Hindlimb muscle (tissue), 1 donor: Measurements from ENCODE around the gene PLPP3. TPM values are rescaled to one million over a fixed set of nuclear protein-coding genes. Genes with fewer than 3 reads are reported as not detected.

Experiments
- DNase-seq: peaks from one replicate; pipeline ENCODE4 v3.0.0-alpha.2; 2013
- polyA plus RNA-seq: library from polyadenylated mRNA; unstranded; fragments of 120-200 nt; gene quantifications from one replicate; pipeline ENCODE4 v1.2.1, GENCODE V29; 2013; ENCODE audit not compliant: insufficient read length

The PLPP3 gene
- polyA plus RNA-seq, 1 donor: 127 TPM

GRCh38 chr1:56494306-56494705, 85.1 kb downstream of the PLPP3 start:
- no peak for DNase-seq

DNA sequence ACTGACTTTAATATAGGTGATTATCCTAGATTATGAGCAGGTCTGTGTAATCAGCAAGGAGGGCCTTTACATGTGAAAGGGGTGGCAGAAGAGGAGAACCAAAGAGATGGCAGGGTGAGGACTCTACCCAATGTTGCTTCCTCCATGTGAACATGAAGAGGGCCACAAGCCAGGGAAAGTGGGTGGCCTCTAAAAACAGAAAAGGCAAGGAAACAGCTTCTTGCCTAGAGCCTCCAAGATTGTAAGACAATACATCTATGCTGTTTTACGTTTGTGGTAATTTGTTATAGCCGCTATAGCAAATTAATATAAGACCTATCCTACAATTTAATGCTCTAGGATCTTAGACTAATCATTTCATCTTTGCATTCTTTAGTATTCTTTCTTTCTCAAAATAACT, 85.5 kb downstream of the PLPP3 start:
- no peak for DNase-seq

- no peak for DNase-seq
Measured at GRCh38 chr1:56491441-56491840, 87.9 kb downstream of the PLPP3 start.

DNA sequence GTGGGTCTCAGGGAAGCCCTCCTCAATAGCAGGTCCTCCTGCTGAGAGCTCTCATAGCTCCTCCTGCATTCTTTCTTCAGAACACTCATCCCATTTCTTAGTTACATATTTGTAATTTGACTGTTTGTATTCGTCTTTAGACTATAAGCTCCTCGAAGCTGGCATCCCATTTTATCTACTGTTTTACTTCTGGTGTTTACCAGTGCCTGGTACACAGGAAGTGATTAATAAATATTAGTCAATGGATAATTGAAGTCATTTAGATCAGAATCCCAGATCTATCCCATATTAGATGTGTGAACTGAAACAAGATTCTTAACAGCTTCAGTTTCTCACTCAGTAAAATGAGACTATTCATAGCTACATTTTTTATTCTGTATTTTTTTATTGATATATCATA, 88.7 kb downstream of the PLPP3 start:
- no peak for DNase-seq

GRCh38 chr1:56489695-56490094, 89.7 kb downstream of the PLPP3 start:
- DNase-seq: no peak

DNA sequence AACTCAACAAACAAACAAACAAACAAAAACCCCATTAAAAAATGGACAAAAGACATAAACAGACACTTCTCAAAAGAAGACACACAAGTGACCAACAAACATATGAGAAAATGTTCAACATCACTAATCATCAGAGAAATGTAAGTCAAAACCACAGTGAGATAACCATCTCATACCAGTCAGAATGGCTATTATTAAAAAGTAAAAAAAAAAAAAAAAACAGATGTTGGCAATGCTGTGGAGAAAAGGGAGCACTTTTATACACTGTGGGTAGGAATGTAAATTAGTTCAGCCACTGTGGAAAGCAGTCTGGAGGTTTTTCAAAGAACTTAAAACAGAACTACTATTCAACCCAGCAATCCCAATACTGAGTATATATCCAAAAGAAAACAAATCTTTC, 94.7 kb downstream of the PLPP3 start:
- no peak for DNase-seq

DNA sequence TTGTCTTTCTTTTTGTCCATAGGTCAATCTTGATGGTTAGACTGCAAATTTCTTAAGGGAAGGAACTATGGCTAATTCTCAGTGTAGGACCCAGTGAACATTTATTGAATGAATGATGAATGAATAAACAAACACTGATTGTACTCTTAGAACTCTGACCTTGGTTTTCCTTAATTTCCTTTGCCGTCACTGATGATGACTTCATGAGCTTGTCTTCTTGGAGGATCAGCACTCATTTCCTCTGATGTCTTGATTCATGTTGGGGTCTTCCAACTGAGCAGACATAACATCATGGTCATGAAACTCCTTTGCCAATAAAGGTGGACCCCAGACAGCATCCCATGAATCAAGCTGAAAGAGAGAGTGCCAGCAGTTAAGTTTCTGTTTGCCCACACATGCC, 96.3 kb downstream of the PLPP3 start:
- no peak for DNase-seq

GRCh38 chr1:56482486-56482885, 96.9 kb downstream of the PLPP3 start:
- no peak for DNase-seq

DNA sequence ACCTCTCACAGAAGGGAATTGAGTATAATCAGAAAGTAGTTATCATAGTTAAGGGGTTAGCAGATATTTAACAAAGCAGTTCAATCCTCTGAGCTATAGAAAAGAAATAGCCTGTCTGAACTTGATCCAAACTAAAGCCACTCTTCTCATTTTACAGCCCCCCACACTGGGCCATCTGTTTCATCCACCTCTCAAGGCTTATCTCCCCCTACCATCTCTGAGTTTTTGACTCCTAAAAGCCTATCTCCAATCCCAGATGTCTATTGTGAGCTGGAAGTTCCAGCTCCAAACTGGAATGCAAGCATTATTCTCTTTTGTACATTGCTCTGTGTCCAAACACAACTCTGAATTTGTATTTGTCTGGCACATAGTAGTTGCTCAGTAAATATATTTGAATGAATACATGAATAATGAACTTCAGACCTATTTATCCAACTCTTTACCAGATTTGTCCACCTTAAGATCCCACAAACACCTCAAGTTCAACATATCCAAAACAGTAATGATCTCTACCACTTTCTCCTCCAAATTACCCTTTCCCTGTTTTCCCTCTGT, 98.1 kb downstream of the PLPP3 start:
- DNase-seq: no peak

- DNase-seq: no peak
Measured at GRCh38 chr1:56478734-56479133, 100.6 kb downstream of the PLPP3 start.

DNA sequence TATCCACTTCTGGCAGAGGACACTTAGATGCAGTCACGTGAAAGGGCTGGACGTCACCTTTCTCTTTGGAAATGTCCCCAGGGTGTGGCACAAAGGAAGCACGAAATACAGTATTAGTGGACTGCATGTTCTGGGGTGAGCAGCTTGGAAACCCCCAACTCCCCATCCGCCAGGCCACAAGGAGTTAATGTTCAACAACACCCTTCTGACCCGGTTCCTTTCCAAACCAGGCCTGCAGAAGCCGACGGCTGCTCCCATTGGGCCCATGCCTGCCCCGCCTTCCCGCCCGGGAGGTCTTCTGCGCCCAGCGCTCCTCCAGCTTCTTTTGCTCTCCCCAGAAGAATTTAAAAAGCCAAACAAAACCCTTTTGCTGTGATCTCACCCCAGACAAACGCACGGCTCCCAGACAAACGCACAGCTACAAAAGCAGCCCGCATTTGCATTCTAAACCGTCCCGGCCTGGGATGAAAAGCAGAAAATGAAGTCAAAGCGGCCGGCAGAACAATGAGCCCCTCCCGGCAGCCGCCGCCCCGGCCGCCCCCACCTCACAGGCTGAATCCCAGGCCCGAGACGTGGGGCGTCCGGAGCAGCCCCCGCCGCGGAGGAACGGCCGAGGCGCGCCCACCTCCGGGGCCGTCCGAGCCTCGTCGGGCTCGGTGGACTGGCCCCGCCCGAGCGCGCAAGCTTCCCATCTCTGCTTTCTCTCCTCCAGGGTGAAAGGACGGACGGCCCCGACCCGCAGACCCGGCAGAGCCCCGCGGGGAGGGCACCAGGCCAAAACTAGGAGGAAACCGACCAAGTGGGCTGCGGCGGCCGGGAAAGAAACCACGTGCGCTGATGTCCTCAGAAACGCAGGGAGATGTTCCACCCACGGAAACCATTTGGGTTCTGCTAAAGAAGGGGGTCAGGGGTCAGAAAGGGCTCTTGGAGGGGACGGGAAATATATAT, 101.9 kb downstream of the PLPP3 start:
- peak; percentile 48 for DNase-seq

- DNase-seq: no peak
Measured at GRCh38 chr1:56473582-56474270, 105.6 kb downstream of the PLPP3 start.

- DNase-seq: no peak
Measured at GRCh38 chr1:56472860-56473259, 106.5 kb downstream of the PLPP3 start.

DNA sequence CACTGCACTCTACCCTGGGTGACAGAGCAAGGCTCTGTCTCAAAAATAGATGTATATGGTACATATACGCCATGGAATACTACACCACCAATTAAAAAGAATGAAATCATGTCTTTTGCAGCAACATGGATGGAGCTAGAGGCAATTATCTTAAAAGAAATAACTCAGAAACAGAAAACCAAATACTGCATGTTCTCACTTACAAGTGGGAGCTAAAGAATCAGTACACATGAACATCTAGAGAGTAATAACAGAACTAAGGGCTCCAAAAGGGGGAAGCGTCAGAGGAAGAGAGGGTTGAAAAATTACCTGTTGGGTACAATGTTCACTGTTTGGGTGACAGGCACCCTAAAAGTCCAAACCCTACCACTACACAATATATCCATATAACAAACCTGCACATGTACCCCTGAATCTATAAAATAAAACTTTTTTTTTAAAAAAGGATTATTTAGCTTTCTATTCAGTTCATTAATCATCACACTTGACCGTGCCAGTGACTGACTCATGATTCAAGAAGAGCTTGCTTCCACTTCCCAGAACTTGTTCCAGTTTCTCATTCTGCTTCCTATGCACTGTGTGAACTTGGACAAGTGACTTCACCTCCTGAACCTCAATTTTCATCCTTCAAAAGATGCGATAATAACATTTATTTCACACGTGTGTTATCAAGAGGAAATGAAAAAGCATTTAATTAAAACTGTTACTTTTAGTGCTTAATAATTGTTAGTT, 109.6 kb downstream of the PLPP3 start:
- peak; percentile 40 for DNase-seq

DNA sequence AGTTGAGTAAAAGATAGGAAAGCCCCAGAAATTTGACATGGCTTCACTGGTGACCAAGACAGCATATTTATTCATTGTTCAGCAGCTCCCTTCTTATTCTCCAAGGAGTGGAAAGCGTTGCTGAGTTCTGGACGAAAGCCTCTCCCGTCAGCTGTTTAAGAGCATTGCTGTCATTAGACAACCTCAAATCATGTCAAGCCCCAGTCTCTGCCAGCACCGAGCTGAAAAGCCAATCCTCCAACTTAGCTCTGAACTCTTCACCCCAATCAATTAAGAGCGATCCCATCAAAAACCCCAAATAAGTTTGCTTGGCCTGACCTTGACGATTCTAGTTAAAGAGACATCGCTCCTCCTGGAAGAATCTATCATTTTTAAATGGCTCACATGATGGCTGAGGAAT, 110.8 kb downstream of the PLPP3 start:
- peak; percentile 49 for DNase-seq

DNA sequence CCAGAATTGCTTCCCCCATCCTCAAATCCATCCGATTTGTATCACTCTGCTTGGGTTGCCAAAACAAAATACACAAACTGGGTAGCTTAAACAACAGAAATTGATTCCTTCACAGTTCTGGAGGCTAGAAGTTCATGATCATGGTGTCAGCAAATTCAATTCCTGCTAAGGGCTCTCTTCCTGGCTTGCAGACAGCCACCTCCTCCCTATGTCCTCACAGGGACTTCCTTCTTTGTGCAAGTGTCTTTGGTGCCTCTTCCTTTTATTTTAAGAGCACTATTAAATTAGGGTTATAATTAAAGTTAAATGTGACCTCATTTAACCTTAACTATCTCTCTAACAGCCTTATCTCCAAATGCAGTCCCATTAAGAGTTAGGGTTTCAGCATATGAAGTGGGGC, 112.8 kb downstream of the PLPP3 start:
- no peak for DNase-seq

- DNase-seq: no peak
Measured at GRCh38 chr1:56464294-56464693, 115.1 kb downstream of the PLPP3 start.

DNA sequence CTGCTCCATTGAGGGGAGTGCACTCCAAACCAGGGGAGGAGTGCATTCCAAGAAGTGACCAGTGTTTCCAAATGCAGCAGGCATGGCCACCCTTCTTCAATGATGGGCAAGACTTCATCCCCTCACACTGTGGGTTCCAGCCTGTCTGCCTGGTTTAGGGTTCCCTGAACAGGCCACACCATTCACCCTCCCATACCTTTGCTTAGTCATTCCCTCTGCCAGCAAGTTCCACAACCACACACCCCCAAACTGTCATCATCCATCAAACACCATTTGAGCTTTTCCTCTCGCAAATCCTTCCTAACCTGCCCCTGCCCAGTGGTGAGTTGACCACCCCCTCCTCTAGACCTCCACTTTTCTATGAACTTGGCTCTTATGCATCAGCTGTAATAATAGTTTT, 116.0 kb downstream of the PLPP3 start:
- DNase-seq: no peak

DNA sequence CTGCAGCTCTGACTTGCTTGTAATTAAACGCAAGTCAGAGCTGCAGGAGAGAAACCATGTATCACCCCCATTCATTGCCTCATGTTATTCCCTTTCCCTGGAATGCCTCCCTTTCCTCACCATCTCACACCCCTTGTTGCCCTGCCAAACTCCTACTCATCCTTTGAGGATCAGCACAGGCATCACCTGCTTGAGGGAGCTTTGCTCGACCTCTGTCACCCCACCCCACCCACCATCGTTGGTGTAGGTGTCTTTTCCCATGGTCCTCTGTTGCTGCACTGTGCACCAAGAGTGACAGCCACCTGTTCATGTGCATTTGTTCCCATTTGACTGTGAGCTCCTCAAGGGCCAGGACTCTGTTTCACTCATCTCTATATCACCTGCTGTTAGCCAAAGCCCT, 117.2 kb downstream of the PLPP3 start:
- DNase-seq: no peak

- DNase-seq: no peak
Measured at GRCh38 chr1:56461158-56462127, 117.9 kb downstream of the PLPP3 start.

GRCh38 chr1:56459260-56459659, 120.1 kb downstream of the PLPP3 start:
- no peak for DNase-seq
